Nephron (organoid): Measurements from ENCODE around the gene LRRFIP2.
"Not testable (repeated sequence)": the region's sequence is repeated elsewhere in the genome, so short reads cannot be mapped to it uniquely, and the experiment has no call there.

Source experiments
- H3K27ac Mint-ChIP-seq, 3 experiments: 2 replicates each; pipeline ENCODE4 v1.8.0; 2020; ENCODE audit warnings: mixed read lengths in 3 of 3, mild to moderate bottlenecking in 2 of 3, moderate library complexity in 1 of 3
- H3K27me3 Mint-ChIP-seq: 2 replicates; pipeline ENCODE4 v1.8.0; 2021; ENCODE audit warnings: low read depth, mild to moderate bottlenecking, moderate library complexity, mixed read lengths
- H3K36me3 Mint-ChIP-seq: 2 replicates; pipeline ENCODE4 v1.8.0; 2020; ENCODE audit warnings: low read depth, mixed read lengths
- H3K4me1 Mint-ChIP-seq: 2 replicates; pipeline ENCODE4 v1.8.0; 2020; ENCODE audit warnings: mixed read lengths
- H3K4me3 Mint-ChIP-seq, 3 experiments: 2 replicates each; pipeline ENCODE4 v1.8.0; 2020; ENCODE audit warnings: mild to moderate bottlenecking in 3 of 3, mixed read lengths in 3 of 3, moderate library complexity in 2 of 3
- H3K9me3 Mint-ChIP-seq: 2 replicates; pipeline ENCODE4 v1.8.0; 2020; ENCODE audit warnings: mixed read lengths
- CTCF ChIP-seq, 3 experiments: fragments of 200-600 bp; sonication (generic); IDR thresholded peaks; one replicate each; pipeline ENCODE4 v1.5.0; 2021; ENCODE audit warnings: antibody characterized with exemption in 3 of 3; ENCODE audit not compliant: unreplicated experiment in 3 of 3

LRRFIP2 gene

DNA sequence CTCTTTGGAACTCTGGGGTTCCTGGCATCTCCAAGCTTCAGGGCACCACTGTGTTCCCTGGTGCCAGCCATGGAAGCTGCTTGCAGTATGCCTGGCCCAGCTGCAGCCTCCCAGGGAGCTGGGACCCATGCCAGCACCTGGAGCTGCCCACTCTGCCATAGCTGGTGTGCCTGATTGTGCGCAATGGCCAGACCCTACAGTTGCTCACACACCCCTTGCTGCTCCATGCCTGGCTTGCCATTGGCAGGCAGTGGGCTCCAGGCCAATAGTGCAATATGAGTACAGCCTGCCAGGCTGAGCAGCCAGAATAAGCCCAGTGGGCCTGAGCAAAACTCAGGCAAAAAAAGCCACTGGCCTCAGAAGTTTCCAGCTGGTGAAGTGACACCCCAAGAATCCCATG is 43.8 kb upstream of the LRRFIP2 start:
- Mint-ChIP-seq H3K27ac (no peak overlapping the region), H3K4me1 (peaks cover 3% of the 10 kb centered on the region), H3K4me3 (no peak overlapping the region), H3K36me3 (no peaks in the 10 kb centered on the region), H3K9me3 (no peaks in the 10 kb centered on the region), H3K27me3 (peaks cover 5% of the 10 kb centered on the region)
- no peak for TF ChIP-seq CTCF (IDR thresholded peaks at IDR 0.05; ENCODE audit: unreplicated experiment in 3 of 3)

DNA sequence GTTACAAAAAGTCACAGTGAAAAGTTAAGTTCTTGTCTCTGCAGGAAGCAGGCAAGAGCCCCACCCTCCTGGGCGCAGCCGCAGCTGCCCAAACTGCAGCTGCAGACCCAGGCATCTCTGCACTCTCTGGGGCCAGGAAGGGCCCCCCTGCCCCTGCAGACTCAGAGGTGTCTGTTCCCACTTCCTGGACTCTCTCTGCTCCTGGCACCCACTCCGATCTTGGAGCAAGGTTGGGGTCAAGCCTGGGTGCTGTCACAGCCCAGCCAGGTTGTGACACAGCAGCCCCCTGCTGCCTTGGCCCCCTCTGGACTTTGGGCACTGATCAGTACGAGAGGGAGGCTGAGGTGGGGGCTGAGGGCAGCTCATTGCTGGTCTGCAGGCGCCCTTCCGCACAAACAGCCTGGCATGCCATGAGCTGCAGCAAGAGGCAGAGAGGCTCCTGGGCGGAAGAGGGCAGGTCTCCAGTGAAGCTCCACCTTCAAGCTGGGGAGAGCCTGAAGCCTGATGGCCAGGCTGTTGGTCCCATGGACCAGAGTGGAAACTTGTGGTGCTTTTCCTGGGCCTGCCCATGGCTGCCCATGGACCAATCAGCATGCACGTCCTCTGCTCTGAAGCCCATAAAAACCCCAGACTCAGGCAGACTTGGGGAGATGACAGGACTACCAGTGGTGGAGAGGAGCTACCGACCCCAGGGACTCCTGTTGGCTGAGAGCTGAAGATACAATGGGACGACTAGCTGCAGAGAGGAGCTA is 42.9 kb upstream of the LRRFIP2 start:
- no peak for TF ChIP-seq CTCF (IDR thresholded peaks at IDR 0.05; ENCODE audit: unreplicated experiment in 3 of 3)
- H3K4me1 Mint-ChIP-seq: peaks cover 3% of the 10 kb centered on the region
- no peaks in the 10 kb centered on the region for H3K9me3 Mint-ChIP-seq
- no peak overlapping the region for H3K4me3 Mint-ChIP-seq
- H3K27me3 Mint-ChIP-seq: peaks cover 5% of the 10 kb centered on the region
- no peaks in the 10 kb centered on the region for H3K36me3 Mint-ChIP-seq
- H3K27ac Mint-ChIP-seq: no peak overlapping the region

GRCh38 chr3:37216597-37217097 is 42.3 kb upstream of the LRRFIP2 start:
- Mint-ChIP-seq H3K9me3 (no peaks in the 10 kb centered on the region), H3K27ac (no peak overlapping the region), H3K27me3 (peaks cover 5% of the 10 kb centered on the region), H3K4me1 (peaks cover 3% of the 10 kb centered on the region), H3K4me3 (no peak overlapping the region), H3K36me3 (no peaks in the 10 kb centered on the region)
- no peak for TF ChIP-seq CTCF (IDR thresholded peaks at IDR 0.05; ENCODE audit: unreplicated experiment in 3 of 3)

DNA sequence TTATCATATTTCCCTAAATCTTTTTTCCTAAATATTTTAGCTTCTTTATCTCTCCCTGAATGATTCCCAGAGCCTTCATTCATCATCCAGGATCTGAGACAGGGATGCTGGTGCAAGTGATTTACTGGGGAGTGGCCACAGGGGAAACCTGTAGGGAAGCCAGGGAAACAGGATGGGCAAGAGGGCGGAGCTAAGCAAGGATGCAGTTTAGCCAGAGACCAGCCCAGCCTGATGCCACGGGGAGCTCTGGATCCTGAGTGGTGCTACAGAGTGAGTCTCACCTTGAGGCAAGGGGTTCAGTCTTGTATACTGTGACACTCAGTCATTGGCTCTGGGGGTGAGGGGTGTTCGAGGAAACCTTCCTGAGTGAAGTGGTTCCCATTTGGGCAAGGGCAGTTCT is 39.7 kb upstream of the LRRFIP2 start:
- H3K27ac Mint-ChIP-seq: no peak overlapping the region
- no peaks in the 10 kb centered on the region for H3K9me3 Mint-ChIP-seq
- no peak overlapping the region for H3K4me3 Mint-ChIP-seq
- no peaks in the 10 kb centered on the region for H3K36me3 Mint-ChIP-seq
- H3K4me1 Mint-ChIP-seq: peaks cover 1% of the 10 kb centered on the region
- no peak for TF ChIP-seq CTCF (IDR thresholded peaks at IDR 0.05; ENCODE audit: unreplicated experiment in 3 of 3)
- H3K27me3 Mint-ChIP-seq: peaks cover 5% of the 10 kb centered on the region

GRCh38 chr3:37210230-37210629 is 35.8 kb upstream of the LRRFIP2 start:
- Mint-ChIP-seq H3K27me3 (peaks cover 5% of the 10 kb centered on the region), H3K4me3 (no peak overlapping the region), H3K36me3 (no peaks in the 10 kb centered on the region), H3K4me1 (no peaks in the 10 kb centered on the region), H3K27ac (no peak overlapping the region), H3K9me3 (no peaks in the 10 kb centered on the region)
- TF ChIP-seq CTCF (IDR thresholded peaks at IDR 0.05; ENCODE audit: unreplicated experiment in 3 of 3): no peak

DNA sequence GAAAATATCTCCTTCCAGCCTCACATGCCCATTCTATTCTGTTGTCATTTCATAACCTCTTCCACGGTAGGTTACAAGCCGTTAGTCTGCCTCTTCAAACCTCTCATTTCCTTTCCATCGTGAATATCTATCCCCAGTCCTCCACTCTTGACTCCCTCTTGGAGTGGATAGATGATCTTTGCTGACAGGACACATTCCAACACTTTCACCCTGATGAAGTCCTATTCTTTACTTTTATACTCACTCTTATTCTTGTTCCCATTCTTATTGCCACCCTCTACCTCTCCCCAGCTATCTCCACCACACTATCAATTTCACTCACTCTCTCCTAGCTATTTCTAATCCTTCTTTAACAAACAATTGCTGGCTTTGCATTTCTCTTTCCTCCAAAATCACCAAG is 34.2 kb upstream of the LRRFIP2 start:
- H3K4me1 Mint-ChIP-seq, H3K36me3 Mint-ChIP-seq, H3K27ac Mint-ChIP-seq, H3K27me3 Mint-ChIP-seq, H3K4me3 Mint-ChIP-seq, H3K9me3 Mint-ChIP-seq: not testable (repeated sequence)

- not testable (repeated sequence) for H3K27ac Mint-ChIP-seq, H3K4me1 Mint-ChIP-seq, H3K27me3 Mint-ChIP-seq, H3K36me3 Mint-ChIP-seq, H3K4me3 Mint-ChIP-seq, H3K9me3 Mint-ChIP-seq
Observed at GRCh38 chr3:37208008-37208407, 33.6 kb upstream of the LRRFIP2 start.

- H3K9me3 Mint-ChIP-seq, H3K4me1 Mint-ChIP-seq, H3K36me3 Mint-ChIP-seq, H3K27ac Mint-ChIP-seq, H3K4me3 Mint-ChIP-seq, H3K27me3 Mint-ChIP-seq: not testable (repeated sequence)
Observed at GRCh38 chr3:37206041-37206440, 31.7 kb upstream of the LRRFIP2 start.
